Peyer's patch (tissue), 4 donors: ENCODE measurements around the gene CMTM2.

Experiments used
- POLR2A ChIP-seq, 2 donors: fragments of 450-650 bp; IDR thresholded peaks; one replicate each; pipeline ENCODE4 v1.5.1; 2017; ENCODE audit warnings: antibody characterized with exemption in 2 of 2, mild to moderate bottlenecking in 2 of 2, moderate library complexity in 2 of 2
- TF ChIP-seq, protein P1 (sequence below), 6 experiments: fragments of 450-650 bp in 4 of 6; fragments of 200-600 bp in 2 of 6; sonication (generic) in 1 of 6; IDR thresholded peaks; one replicate each; pipeline ENCODE4 v1.5.1; 2017 to 2019; ENCODE audit warnings: antibody characterized with exemption in 6 of 6, mild to moderate bottlenecking in 3 of 6, moderate library complexity in 1 of 6

DNA sequence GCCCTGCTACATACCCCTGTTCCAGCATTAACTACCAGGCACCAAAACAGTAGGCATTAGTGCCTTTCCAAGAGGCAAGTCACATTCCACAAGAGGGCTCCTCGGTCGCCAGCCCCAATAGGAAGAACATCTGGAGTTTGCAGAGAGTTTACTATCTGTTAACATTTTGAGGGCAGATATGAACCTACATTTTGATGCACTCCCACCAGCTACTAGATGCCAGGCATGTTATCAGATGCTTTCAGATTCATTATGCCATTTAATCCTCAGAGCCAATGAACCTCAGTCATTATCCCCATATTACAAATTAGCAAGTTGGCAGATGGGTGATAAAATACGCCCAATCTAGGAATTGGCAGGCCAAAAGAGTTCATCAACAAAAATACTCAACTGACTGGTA lies 4.2 kb upstream of the CMTM2 start:
- no peak for TF ChIP-seq POLR2A (IDR thresholded peaks at IDR 0.05)
- TF ChIP-seq, protein P1, sequence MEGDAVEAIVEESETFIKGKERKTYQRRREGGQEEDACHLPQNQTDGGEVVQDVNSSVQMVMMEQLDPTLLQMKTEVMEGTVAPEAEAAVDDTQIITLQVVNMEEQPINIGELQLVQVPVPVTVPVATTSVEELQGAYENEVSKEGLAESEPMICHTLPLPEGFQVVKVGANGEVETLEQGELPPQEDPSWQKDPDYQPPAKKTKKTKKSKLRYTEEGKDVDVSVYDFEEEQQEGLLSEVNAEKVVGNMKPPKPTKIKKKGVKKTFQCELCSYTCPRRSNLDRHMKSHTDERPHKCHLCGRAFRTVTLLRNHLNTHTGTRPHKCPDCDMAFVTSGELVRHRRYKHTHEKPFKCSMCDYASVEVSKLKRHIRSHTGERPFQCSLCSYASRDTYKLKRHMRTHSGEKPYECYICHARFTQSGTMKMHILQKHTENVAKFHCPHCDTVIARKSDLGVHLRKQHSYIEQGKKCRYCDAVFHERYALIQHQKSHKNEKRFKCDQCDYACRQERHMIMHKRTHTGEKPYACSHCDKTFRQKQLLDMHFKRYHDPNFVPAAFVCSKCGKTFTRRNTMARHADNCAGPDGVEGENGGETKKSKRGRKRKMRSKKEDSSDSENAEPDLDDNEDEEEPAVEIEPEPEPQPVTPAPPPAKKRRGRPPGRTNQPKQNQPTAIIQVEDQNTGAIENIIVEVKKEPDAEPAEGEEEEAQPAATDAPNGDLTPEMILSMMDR (IDR thresholded peaks at IDR 0.05), result no peak
